OCI-LY7 (cell line): ENCODE measurements around the gene ADGRF4.

Source experiments
- CTCF ChIP-seq: fragments of 200-600 bp; sonication (generic); conservative IDR thresholded peaks from 2 replicates; pipeline ENCODE4 v1.5.1; 2014; ENCODE audit warnings: mild to moderate bottlenecking, antibody characterized with exemption, low read length, moderate library complexity, mixed read lengths
- EZH2phosphoT487 ChIP-seq: fragments of 200-600 bp; sonication (generic); IDR thresholded peaks from 2 replicates; pipeline ENCODE4 v1.6.1; 2018; ENCODE audit warnings: low read depth, borderline replicate concordance, mild to moderate bottlenecking, mixed run types, antibody characterized with exemption, low read length, moderate library complexity, mixed read lengths

- no peak for TF ChIP-seq CTCF
- no peak for TF ChIP-seq EZH2phosphoT487
Measured at GRCh38 chr6:47743744-47744143, 45.4 kb downstream of the ADGRF4 start.
